ENCODE data around the gene ARL4A.
"Not testable (repeated sequence)": the region's sequence is repeated elsewhere in the genome, so short reads cannot be mapped to it uniquely, and the experiment has no call there.

Gene ARL4A

GRCh38 chr7:12670000-12670729 is 17.3 kb upstream of the ARL4A start:
- DNase-seq = peak; percentile 11

DNA sequence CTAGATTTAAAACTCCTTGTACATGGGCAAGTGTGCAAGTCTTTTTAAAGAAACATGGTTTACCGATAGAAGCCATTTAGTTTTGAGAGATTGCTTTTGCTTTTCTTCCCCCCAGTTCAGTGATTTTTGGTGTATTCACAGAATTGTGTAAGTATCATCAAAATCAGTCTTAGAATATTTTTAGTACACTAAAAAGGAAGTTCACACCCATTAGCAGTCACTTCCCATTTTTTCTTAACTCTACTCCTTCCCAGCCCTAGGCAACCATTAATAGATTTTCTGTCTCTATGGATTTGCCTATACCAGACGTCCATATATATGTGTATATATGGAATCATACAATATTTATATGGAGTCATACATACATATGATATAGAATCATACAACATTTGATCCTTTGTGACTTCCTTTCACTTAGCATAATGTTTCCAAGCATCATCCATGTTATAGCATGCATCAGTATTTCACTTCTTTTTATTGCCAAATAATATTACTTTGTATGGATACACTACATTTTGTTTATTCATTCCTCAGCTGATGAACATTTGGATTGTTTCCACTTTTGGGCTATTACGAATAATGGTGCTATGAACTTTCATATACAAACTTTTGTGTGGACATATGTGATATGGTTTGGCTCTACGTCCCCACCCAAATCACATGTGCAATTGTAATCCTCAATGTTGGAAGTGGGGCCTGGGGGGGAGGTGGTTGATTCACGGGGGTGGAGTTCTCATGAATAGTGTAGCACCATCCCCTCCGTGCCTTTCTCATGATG is 16.5 kb upstream of the ARL4A start:
- DNase-seq = peak; percentile 72

- not testable (repeated sequence) for DNase-seq
Observed at GRCh38 chr7:12673436-12673835, 14.0 kb upstream of the ARL4A start.

GRCh38 chr7:12674053-12674452 is 13.4 kb upstream of the ARL4A start:
- DNase-seq = no peak

DNA sequence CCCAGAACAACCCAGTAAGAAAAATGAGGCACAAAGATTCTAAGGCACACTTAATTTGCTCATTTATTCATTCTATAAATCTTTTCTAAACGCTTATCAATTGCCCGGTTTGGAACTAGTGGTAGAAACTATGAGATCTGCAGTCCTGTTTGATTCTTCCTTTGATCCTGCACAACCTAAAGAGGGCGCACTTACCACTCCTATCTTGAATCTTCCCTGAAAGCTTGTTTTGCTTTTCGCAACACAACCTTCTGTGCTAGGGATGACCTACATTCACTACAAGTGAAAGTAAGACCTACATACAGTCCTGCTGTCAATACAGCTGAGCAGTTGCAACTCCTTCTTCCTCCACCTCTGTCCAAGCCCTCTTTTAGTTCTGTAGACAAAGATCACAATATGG is 12.6 kb upstream of the ARL4A start:
- DNase-seq = peak; percentile 88

GRCh38 chr7:12683678-12684585 is 3.5 kb upstream of the ARL4A start:
- DNase-seq = no peak

DNA sequence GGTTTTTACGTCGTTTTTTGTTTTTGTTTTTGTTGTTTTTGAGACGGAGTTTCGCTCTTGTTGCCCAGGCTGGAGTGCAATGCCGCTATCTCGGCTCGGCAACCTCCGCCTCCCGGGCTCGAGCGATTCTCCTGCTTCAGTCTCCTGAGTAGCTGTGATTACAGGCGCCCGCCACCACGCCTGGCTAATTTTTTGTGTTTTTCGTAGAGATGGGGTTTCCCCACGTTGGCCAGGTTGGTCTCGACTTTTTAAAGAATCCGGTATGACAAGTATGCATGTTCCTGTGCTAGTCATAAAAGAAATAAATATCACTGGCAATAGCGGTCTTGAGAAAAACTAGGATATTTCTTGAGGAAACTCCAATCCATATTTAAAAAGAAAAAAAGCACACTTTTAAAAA is 2.7 kb upstream of the ARL4A start:
- no peak for DNase-seq

DNA sequence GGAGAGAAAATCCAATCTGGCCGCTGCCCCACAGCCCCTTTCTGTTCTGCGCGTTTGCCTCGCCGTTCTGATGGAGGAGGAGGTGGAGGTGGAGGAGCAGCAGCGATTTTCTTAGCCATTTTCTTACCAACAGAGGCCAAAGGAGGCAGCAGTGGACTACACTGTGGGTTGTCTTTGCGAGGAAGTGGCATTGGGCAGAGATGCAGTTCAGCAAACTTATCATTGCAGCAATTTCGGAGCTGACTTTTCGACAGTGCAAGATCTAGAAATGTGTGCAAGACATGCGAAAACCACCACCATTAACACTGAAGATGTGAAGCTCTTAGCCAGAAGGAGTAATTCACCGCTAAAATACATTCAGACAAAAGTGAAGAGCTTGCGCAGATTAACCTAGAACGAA is 1.9 kb upstream of the ARL4A start:
- peak; percentile 57 for DNase-seq

DNA sequence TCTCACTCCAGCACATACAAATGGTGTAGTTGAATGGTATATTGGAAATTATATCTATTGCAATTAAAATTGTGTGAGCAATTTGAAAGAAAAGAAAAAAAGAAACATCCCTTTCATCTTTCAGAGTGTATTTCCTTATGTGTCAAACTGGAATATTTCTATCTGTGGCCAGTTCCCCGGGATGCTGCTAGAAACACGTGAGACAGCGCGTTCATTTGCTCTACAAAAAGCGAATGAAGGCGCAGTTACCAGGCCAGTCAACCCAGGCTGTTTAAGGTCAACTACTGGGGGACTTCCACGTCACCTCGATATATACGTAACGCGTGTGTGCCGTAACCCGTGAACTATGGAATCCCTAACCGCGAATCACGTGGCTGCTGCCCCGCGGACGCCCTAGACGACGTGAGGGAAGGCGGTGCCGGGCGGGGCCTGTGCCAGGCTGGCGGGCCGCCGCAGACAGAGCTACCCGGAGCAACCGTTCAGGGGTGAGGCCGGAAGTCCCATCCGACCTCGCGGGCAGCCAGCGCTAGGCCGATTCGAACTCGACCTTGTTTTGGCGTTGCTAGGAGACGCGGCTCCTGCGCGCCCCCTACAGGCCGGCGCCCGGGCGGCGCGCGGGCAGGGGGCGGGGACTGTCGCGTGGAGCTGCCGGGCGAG is 1.1 kb upstream of the ARL4A start:
- DNase-seq = peak; percentile 97

DNA sequence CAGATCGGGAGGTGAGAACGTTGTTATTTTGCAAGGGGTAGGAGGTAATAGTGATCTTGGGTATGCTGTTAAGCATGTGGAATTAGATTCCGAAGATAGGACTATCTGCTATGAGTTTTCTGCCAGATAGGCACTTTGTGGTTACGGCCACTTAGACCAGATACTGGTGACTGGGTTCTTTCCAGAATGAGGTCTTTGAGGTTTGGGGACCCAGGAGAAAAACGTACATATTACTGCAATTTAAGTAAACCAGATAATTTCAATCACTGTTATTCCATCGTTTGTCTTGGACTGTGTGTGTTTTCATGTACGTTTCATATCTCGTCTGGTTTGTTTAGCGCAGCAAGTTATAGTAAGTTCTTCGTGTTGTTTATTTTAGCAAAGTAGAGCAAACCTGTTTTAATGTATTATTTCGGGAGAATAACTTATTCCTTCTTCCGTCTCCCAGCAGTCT is 312 bp downstream of the ARL4A start:
- no peak for DNase-seq

DNA sequence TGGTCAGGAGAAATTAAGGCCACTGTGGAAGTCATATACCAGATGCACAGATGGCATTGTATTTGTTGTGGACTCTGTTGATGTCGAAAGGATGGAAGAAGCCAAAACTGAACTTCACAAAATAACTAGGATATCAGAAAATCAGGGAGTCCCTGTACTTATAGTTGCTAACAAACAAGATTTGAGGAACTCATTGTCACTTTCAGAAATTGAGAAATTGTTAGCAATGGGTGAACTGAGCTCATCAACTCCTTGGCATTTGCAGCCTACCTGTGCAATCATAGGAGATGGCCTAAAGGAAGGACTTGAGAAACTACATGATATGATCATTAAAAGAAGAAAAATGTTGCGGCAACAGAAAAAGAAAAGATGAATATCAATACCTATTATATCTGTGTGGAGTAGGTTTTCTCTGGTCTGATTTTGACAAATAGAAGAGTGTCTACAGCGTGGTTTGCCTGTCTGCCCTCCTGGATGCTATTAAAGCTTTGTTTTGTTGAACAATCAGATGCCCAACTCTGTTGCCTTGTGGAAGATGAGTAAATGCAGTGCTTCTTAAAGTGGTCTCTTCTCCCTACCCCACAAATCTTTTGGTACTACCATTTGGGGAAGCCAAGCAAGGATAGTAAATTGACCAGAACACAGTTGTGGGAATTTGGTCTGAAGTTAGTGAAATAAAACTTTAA is 1.2 kb downstream of the ARL4A start:
- peak; percentile 57 for DNase-seq

DNA sequence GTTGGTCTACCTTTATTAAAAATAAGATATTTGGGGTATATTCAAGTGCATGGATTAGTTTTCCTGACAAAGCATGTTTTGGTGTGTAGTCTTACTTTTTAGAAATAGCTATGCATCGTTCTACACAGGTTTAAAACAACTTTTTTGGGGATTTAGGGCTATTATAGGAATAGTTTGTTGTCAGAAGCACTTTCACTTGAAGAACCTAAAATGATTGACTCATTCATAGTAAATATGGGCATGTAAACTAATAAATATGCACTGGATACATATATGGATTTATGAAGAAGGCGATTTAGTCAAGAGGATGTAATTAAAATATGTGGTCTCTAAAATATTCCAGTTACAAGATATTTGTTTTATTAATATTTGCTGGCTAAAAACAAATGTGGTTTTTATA is 2.0 kb downstream of the ARL4A start:
- DNase-seq = no peak

- no peak for DNase-seq
Observed at GRCh38 chr7:12690041-12690878, 2.8 kb downstream of the ARL4A start.

- not testable (repeated sequence) for DNase-seq
Observed at GRCh38 chr7:12691388-12691787, 4.0 kb downstream of the ARL4A start.

DNA sequence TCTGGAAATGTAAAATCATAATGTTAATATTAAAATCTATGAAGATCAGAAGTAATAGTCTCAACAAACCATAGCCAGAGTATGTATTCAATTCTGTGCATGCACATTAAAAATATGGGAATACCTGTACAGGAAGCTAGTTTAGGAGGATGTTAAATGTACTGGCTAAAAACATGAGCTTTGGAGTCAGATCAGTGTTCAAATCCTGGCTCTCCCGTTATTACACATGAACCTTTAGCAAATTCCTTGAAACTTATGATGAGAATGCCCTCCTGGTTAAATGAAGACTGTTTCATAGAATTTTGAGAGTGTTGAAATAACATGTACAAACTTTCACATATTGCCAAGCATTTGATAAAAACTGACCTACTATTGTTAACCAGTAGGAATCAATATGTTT is 4.6 kb downstream of the ARL4A start:
- DNase-seq = no peak

GRCh38 chr7:12692479-12693259 is 5.2 kb downstream of the ARL4A start:
- DNase-seq = no peak

- DNase-seq = no peak
Observed at GRCh38 chr7:12694817-12695216, 7.4 kb downstream of the ARL4A start.

- DNase-seq = no peak
Observed at GRCh38 chr7:12695965-12696364, 8.5 kb downstream of the ARL4A start.

GRCh38 chr7:12699299-12699698 is 11.9 kb downstream of the ARL4A start:
- no peak for DNase-seq

- DNase-seq = no peak
Observed at GRCh38 chr7:12701433-12701832, 14.0 kb downstream of the ARL4A start.
